ENCODE measurements around the gene SYT12.

The SYT12 gene

GRCh38 chr11:67059671-67060070 is 36.7 kb downstream of the SYT12 start:
- Histone ChIP-seq H3K4me1 (ENCODE audit: low read length) (peaks cover 20% of the 10 kb centered on the region), H3K36me3 (replicated peaks; ENCODE audit: insufficient read depth, low read length) (no peaks in the 10 kb centered on the region), H4K20me1 (ENCODE audit: insufficient read depth, low read length) (no peaks in the 10 kb centered on the region), H3K27ac (ENCODE audit: low read length) (no peak overlapping the region), H3K4me3 (ENCODE audit: low read length) (no peak overlapping the region), H3K9ac (ENCODE audit: low read length) (no peak overlapping the region), H3F3A (ENCODE audit: insufficient read depth, low read length) (peaks cover 9% of the 10 kb centered on the region), H3K4me2 (ENCODE audit: low read depth, low read length) (no peak overlapping the region), H2AFZ (ENCODE audit: low read length) (no peak overlapping the region), H3K79me2 (ENCODE audit: low read length) (no peaks in the 10 kb centered on the region), H3K9me3 (replicated peaks; ENCODE audit: insufficient read depth, low read length) (no peaks in the 10 kb centered on the region), H3K27me3 (replicated peaks; ENCODE audit: insufficient read depth, low read length) (no peaks in the 10 kb centered on the region), H3K9me2 (replicated peaks; ENCODE audit: insufficient read depth, low read length) (no peaks in the 10 kb centered on the region)
- no peak for DNase-seq
- TF ChIP-seq EZH2phosphoT487 (IDR thresholded peaks at IDR 0.05; ENCODE audit: low read length) (no peak), CTCF (IDR thresholded peaks at IDR 0.05; ENCODE audit: low read length) (no peak), EZH2 (optimal IDR thresholded peaks at IDR 0.05; ENCODE audit: low read depth, low read length) (no peak)

GRCh38 chr11:67060111-67060522 is 37.2 kb downstream of the SYT12 start:
- Histone ChIP-seq H3K4me1 (ENCODE audit: low read length) (peaks cover 15% of the 10 kb centered on the region), H3K9me2 (replicated peaks; ENCODE audit: insufficient read depth, low read length) (no peaks in the 10 kb centered on the region)

GRCh38 chr11:67062526-67063373 is 39.8 kb downstream of the SYT12 start:
- H3K27me3 ChIP-seq (replicated peaks; ENCODE audit: insufficient read depth, low read length) = no peaks in the 10 kb centered on the region
- H3K4me1 ChIP-seq (ENCODE audit: low read length) = no peaks in the 10 kb centered on the region
- no peaks in the 10 kb centered on the region for H3K36me3 ChIP-seq (replicated peaks; ENCODE audit: insufficient read depth, low read length)
- no peak overlapping the region for H3K4me2 ChIP-seq (ENCODE audit: low read depth, low read length)
- H2AFZ ChIP-seq (ENCODE audit: low read length) = no peak overlapping the region
- no peaks in the 10 kb centered on the region for H3K79me2 ChIP-seq (ENCODE audit: low read length)
- no peaks in the 10 kb centered on the region for H3K9me3 ChIP-seq (replicated peaks; ENCODE audit: insufficient read depth, low read length)
- no peaks in the 10 kb centered on the region for H4K20me1 ChIP-seq (ENCODE audit: insufficient read depth, low read length)
- no peak for DNase-seq
- no peak for TF ChIP-seq CTCF (IDR thresholded peaks at IDR 0.05; ENCODE audit: low read length)
- no peak for TF ChIP-seq EZH2phosphoT487 (IDR thresholded peaks at IDR 0.05; ENCODE audit: low read length)
- TF ChIP-seq EZH2 (optimal IDR thresholded peaks at IDR 0.05; ENCODE audit: low read depth, low read length) = no peak
- no peak overlapping the region for H3K27ac ChIP-seq (ENCODE audit: low read length)
- no peaks in the 10 kb centered on the region for H3K9me2 ChIP-seq (replicated peaks; ENCODE audit: insufficient read depth, low read length)
- no peaks in the 10 kb centered on the region for H3F3A ChIP-seq (ENCODE audit: insufficient read depth, low read length)
- H3K9ac ChIP-seq (ENCODE audit: low read length) = no peak overlapping the region
- H3K4me3 ChIP-seq (ENCODE audit: low read length) = no peak overlapping the region

More at GRCh38 chr11:67060111-67060522, 37.2 kb downstream of the SYT12 start:
- Histone ChIP-seq H4K20me1 (ENCODE audit: insufficient read depth, low read length) (no peaks in the 10 kb centered on the region), H3K4me3 (ENCODE audit: low read length) (no peak overlapping the region), H3K27me3 (replicated peaks; ENCODE audit: insufficient read depth, low read length) (no peaks in the 10 kb centered on the region), H3F3A (ENCODE audit: insufficient read depth, low read length) (peaks cover 5% of the 10 kb centered on the region), H3K9me3 (replicated peaks; ENCODE audit: insufficient read depth, low read length) (no peaks in the 10 kb centered on the region), H3K4me2 (ENCODE audit: low read depth, low read length) (no peak overlapping the region), H3K79me2 (ENCODE audit: low read length) (no peaks in the 10 kb centered on the region), H3K9ac (ENCODE audit: low read length) (no peak overlapping the region), H3K36me3 (replicated peaks; ENCODE audit: insufficient read depth, low read length) (no peaks in the 10 kb centered on the region), H2AFZ (ENCODE audit: low read length) (no peak overlapping the region), H3K27ac (ENCODE audit: low read length) (no peak overlapping the region)
- TF ChIP-seq EZH2 (optimal IDR thresholded peaks at IDR 0.05; ENCODE audit: low read depth, low read length) (no peak), EZH2phosphoT487 (IDR thresholded peaks at IDR 0.05; ENCODE audit: low read length) (no peak), CTCF (IDR thresholded peaks at IDR 0.05; ENCODE audit: low read length) (no peak)
- DNase-seq = no peak
